ENCODE results near the gene MINK1.

Gene MINK1

GRCh38 chr17:4833178-4833940 is at the start of gene MINK1:
Gene MINK1, plus strand, starts transcription at chr17:4833340. Its CDS starts 244 bp downstream, at chr17:4833584.
- peak; percentile 92 for DNase-seq (ENCODE audit: low spot score)

- DNase-seq (ENCODE audit: low spot score): no peak
These were observed 47.6 kb upstream of the MINK1 start for GRCh38 chr17:4785311-4786105.

- DNase-seq (ENCODE audit: low spot score): no peak
These were observed 47.0 kb upstream of the MINK1 start, which contains the start of gene VMO1 for GRCh38 chr17:4786106-4786511. Gene VMO1, minus strand, starts transcription at chr17:4786364. Its CDS starts 12 bp downstream, at chr17:4786352.

- DNase-seq (ENCODE audit: low spot score): no peak
These were observed 46.6 kb upstream of the MINK1 start for GRCh38 chr17:4786516-4786915.

GRCh38 chr17:4788159-4788806 is 44.9 kb upstream of the MINK1 start:
- no peak for DNase-seq (ENCODE audit: low spot score)

- no peak for DNase-seq (ENCODE audit: low spot score)
These were observed 44.1 kb upstream of the MINK1 start, which contains the start of gene GLTPD2 for GRCh38 chr17:4788807-4789700. Gene GLTPD2, plus strand, starts transcription at chr17:4788964. Its CDS starts 48 bp downstream, at chr17:4789012.

- DNase-seq (ENCODE audit: low spot score): no peak
These were observed 43.5 kb upstream of the MINK1 start for GRCh38 chr17:4789701-4789950.

- DNase-seq (ENCODE audit: low spot score): peak; percentile 86
These were observed 43.0 kb upstream of the MINK1 start for GRCh38 chr17:4789951-4790704.

- DNase-seq (ENCODE audit: low spot score): no peak
These were observed 42.4 kb upstream of the MINK1 start for GRCh38 chr17:4790705-4791088.

- DNase-seq (ENCODE audit: low spot score): no peak
These were observed 38.0 kb upstream of the MINK1 start for GRCh38 chr17:4795168-4795567.

- DNase-seq (ENCODE audit: low spot score): peak; percentile 35
These were observed 36.6 kb upstream of the MINK1 start for GRCh38 chr17:4796552-4796920.

GRCh38 chr17:4800462-4801196 is 32.5 kb upstream of the MINK1 start:
- no peak for DNase-seq (ENCODE audit: low spot score)

GRCh38 chr17:4802228-4802627 is 30.9 kb upstream of the MINK1 start, which contains the start of gene C17orf114:
Gene C17orf114, minus strand, starts transcription at chr17:4802328.
- DNase-seq (ENCODE audit: low spot score): no peak

GRCh38 chr17:4806456-4806776 is 26.7 kb upstream of the MINK1 start:
- no peak for DNase-seq (ENCODE audit: low spot score)

- DNase-seq (ENCODE audit: low spot score): peak; percentile 87
These were observed 26.1 kb upstream of the MINK1 start, which contains the start of gene PLD2 for GRCh38 chr17:4806777-4807604. Gene PLD2, plus strand, starts transcription at chr17:4807152. Its CDS starts 621 bp downstream, at chr17:4807773.

- DNase-seq (ENCODE audit: low spot score): no peak
These were observed 25.3 kb upstream of the MINK1 start for GRCh38 chr17:4807605-4808377.

- DNase-seq (ENCODE audit: low spot score): no peak
These were observed 24.8 kb upstream of the MINK1 start for GRCh38 chr17:4808378-4808767.

- no peak for DNase-seq (ENCODE audit: low spot score)
These were observed 22.3 kb upstream of the MINK1 start for GRCh38 chr17:4810696-4811290.

Measured in activated CD4-positive, alpha-beta T cell treated with anti-CD3 and anti-CD28 coated beads, Interleukin-2, Interleukin-4, amounts not matched to agents 100 ng/mL and 50 ng/mL, durations not matched to agents 16 hours and 8 hours (primary cell).